Suppressor macrophage treated with lipopolysaccharide for 4 hours (primary cell): ENCODE measurements around the gene FBXW8.
A peak's percentile ranks its signal among the peaks of the same experiment; 100 is the strongest.

ENCODE experiments used
- DNase-seq: peaks from one replicate; pipeline ENCODE4 v3.0.0-alpha.2; 2020

Gene FBXW8

DNA sequence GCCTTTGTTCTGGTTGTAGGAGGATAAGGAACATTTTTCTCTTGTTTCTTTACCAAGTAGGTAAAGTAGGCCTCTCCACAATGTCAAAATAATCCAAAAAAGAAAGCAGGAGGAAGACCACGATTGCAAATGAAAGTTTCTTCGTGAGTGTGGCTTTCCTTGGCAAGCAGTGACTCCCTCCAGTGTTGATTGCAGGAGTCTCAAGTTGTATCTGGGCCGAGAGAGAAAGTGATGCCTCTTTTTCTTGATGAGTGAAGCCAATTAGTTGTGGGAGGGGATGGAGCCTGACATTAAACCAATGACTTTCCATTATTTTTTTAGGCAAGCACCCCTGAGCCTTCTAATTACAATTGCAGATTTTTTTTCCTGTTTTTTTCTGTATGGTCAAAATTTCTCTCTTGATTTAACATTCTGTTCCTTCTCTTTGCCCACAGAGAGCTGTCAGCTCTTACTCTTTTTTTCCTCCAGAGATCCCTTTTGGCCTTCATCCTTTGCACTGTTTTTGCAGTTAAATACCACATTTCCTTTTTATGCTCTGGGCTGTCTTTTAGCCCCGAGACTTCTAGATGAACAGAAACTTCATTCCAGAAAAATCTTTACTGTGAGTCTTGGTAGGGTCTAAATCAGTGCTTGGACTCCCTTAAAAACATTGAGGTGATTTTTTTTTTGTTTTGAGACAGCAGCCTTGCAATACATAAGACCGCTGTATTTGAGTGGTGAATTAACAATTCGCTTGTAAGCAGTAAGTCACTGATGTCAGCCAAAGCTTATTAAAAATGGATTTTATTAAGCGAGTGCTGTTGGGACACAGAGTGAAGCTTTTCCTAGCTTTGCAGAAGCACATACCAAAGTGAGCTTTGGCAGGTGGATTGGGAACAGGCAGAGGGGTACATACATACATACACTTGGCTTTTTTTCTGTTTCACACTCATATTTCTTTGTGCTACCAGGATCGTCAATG lies 15.8 kb downstream of the FBXW8 start:
- no peak for DNase-seq

DNA sequence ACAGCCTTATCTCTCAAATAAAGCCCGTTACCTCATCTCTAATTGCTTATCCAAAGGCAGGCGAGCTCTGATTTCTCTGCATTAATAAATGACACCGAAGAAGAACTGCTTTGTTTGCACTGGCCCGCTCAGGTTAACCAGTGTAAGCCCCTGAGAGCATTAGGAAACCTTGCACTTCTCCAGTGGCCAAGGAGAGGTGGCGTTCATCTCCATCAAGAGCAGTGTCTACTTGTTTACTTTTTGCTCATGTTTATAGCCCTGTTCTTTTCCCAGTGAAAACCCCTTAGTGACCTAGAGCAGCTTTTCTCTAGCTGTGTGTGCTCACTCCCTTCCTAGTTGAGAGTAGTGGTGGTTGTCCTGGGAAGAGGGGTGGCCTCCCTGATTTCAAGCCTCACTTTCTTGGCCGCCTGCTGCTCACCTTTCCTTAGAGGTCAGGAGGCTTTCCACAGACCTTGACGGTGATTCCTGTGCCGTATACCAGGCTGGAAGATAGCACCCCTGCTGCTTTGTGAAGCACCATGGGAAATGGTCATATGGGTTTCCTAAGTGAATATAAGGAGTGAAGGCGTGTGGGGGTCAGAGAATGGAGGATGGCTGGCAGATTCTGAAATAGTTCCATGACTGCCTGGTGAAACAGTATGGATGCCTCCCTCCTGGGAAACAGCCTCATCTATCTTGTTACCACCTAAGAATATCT lies 16.6 kb downstream of the FBXW8 start:
- no peak for DNase-seq

DNA sequence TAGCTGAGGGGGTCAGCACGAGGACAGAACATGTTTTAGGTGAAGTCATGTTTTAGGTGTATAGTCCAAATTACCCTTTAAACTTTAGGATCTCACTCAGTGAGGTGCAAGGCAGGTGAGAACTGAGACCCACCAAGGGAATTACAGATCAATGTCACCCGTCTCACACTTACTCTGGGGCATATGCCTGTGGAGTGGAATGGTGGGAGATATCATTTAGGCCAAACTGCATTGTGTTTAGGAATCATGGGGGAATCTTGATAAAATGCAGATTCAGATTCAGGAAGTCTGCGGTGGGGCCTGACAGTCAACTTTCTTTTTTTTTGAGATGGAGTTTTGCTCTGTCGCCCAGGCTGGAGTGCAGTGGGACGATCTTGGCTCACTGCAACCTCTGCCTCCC lies 17.8 kb downstream of the FBXW8 start:
- no peak for DNase-seq

DNA sequence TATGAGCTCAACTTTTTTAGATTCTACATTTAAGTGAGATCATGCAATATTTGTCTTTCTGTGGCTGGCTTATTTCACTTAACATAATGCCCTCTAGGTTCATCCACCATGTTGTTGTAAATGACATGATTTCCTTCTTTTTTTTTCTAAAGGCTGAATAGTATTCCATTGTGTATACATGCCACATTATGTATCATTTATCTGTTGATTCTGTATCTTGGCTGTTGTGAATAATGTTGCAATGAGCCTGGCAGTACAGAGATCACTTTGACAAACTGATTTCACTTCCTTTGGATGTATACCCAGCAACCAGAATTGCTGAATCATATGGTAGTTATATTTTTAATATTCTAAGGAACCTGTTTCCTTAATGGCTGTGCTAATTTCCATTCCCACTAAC lies 19.1 kb downstream of the FBXW8 start:
- DNase-seq: peak; percentile 6

DNA sequence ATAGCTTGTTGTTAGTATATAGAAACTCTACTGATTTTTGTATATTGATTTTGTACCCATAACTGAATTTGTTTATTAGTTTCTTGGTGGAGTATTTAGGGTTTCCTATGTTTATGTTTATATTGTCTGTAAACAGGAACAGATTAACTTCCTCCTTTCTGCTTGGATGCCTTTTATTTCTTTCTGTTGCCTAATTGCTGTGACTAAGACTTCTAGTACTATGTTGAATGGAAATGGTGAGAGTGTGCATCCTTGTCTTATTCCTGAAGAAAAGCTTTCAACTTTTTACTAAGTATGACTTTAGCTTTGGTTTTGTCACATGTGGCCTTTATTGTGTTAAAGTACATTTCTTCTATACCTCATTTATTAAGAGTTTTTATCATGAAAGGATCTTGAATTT lies 20.9 kb downstream of the FBXW8 start:
- DNase-seq: peak; percentile 33

DNA sequence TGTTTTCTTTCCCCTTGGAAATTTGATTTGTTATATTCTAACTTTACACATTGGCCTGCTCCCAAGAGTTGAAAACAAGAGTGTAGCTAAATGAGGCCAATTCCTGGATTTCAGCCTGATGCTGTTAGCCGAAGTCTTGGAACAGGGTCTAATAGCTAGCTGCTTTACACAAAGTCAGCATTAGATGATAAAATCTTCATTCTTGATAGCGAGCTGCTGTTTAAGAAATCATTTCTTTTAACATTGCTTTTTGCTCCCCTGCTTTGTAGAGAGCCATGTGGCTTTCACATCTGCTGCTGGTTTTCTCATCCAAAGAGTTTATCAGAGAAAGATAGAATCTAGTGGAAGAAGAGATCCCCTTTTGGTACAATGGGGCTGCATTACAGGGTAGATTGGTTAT lies 22.3 kb downstream of the FBXW8 start:
- no peak for DNase-seq

DNA sequence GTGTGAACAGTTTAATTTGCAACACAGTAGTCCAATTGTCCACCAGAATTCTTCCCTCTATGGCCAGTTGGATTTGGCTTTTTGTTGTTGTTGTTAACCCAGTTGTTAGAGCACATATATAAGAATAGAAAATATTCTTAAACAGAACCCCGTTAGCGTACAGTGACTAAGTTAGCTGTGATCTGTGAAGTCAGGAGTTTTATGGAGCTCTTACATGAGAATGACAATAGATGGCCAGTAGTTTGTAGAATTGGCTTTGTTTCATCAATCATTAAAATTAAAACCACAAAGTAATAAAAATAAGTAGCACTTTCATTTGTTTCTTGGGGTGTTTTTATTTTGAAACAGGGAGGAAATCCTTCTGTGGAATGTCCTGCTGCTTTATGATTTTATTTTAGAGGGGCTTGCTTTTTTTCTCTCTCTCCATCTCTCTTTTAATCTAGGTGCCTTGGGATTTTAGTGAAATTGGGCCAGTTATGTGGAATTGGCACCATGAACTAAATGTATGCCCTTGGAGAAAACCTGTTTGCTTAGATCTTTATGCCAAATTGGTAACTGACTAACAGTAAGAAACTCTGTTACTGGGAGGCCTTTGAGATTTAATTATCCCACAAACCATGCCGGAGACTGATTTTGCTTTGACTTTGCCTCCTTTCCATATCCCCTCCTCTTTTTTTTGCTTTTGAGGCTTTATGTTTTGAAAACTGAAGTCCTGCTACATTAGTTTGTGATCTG lies 22.9 kb downstream of the FBXW8 start:
- no peak for DNase-seq

DNA sequence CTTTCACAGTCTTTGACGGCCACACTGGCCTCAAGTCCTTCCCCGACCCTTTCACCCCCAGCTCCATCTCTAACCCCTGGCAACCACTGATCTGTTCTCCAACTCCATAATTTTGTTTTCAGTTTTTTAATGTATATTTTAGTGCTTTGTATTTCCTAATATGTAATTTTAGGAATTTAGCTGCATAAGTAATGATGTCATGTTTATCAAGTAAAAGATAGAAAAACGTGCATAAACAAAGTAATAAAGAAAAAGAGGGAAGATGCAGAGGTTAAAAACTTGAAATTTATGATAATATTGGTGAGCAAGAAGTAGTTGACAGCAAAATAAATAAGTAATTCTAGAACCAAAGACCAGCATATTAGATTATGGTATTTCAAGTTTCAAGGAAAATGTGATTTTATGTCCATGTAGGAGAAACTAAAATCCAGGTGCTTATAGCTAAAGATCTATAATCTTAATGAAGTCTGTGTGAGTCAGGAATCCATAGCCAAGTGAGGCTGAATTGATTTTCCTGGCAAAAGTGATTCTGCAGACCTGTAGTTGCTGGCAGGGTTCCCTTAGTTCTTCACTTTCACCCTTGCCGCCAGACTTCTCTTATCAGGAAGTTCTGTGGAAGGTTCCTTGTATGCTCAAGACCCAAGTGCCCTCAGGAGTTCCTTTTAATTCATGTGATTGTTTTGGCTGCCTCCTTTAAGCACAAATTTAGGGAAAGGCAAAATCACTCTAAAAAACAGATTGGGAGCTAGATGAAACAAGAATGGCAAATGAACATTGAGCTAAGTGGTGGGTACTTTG lies 24.4 kb downstream of the FBXW8 start:
- DNase-seq: peak; percentile 27

DNA sequence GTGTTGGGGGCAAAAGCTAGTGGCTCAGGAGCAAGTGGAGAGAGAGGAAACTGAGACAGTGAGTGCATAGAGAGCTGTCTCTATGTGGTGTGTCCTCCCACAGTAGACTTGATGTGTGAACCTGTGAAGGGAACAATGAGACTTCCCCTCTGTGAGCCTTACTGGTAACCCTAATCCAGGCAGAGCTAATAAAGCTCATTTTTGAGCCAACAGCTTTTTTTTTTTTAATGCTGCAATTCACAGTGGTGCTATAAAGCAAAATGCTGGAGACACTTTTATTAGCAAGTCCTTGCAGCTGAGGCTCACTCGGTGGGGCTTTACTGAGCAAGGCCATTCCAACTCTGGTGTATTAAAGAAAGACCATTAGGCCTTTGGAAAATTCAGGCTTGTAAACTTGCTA lies 26.9 kb downstream of the FBXW8 start:
- DNase-seq: no peak

DNA sequence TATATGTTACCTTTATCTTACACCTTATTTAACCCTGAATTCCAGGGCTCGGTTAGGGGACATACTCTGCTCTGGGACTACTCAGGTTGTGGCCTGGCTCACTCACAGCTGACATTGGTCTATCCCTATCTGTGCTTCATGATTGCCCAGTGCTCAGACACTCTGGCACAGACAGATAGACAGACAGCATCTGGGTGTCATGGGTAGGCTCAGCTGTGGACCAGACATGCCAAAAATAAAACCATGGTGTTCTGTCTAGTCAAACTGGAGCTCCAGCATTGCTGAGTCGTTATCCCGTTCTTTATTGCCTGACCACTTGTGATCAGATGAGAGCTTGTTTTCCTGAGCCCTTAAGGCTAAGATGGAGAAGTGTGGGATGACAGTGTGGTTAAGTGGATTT lies 29.0 kb downstream of the FBXW8 start:
- no peak for DNase-seq

DNA sequence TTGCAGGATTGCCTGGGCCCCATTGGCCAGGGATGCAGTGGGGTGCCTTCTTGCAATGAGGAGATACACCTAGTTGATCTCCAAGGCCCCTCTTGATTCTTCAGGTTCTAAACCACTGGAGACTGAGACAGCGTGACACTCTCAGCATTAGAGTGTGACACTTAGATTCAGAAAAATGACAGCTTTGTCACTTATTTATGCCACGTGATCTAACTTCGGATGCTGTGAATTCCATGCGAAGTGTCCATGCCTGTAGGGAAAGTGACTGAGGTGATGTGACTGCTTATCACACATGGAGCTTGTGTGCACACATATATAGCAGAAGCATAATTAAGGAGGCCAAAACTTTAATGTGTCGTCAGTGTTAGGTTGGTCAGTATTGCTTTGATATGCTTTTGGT lies 30.4 kb downstream of the FBXW8 start:
- DNase-seq: no peak

DNA sequence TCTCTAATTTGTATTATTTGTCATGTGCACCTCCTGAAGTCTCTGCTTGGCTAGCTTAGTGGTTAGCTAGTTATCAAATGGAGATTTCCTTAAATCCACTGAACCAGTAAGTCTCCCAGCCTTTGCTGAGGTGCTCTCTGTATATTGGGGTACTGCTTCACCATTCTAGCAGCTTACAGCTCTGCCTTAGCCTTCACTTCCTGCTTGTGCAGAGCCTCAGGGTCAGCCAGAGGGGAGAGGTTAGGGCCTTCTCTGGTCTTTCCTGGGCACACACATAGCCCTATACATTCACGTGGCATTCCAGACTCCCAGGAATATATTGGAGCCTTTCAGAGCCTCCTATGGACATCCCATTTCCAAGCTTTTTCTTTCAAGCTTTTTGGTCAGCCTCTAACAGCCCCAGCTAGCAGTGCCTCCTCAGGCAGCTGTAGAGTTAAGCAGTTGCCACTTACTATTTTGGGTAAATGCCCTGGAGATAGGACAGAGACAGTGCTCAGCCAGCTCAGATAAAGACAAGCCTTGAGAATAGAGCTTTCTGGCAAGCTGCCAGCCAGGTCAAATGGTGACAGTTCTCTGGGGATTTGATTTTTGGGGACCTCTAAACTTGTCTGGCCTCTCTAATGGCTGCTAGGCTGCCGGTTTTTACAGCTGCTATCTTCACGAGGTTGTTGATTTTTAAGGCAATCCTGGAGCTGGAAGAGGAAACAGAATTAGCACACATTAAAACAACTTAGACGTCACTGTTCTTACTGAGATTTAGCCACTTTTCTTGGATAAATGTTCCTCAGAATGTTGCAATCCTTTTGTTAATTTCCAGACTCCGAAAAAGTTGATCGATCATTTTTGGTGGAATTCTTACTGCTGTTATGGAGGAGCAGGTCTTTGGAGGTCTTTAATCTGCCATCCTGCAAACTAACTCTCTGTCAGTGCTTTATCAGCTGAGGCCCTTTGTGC lies 32.9 kb downstream of the FBXW8 start:
- no peak for DNase-seq

DNA sequence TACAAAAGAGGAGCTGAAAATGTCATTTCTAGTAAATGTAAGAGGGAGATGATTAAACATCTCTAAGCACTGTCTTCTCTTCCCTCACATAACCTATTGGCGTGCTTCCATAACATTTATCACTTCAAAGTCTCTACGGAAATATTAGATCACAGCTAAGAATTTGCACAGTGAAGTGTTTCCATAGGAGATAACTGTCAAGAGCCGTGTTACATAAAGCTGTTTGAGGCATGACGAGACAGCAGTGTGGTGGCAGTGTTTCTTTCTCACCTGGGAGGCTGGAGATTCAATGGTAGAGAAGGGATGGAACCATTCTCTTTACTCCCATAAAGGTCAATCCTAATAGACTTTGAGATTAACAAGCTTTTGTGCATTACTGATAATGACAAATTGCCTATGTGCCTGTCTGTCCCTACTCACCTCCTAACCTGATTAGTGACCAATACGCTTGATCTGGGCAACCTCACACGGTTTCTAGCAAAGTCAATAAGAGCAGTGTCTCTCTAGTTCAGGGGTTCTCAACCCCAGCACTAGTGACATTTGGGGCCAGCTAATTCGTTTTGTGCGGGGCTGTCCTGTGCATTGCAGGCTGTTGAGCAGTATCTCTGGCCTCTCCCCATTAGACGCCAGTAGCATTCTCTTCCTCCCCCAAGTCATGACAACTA lies 35.3 kb downstream of the FBXW8 start:
- DNase-seq: no peak

DNA sequence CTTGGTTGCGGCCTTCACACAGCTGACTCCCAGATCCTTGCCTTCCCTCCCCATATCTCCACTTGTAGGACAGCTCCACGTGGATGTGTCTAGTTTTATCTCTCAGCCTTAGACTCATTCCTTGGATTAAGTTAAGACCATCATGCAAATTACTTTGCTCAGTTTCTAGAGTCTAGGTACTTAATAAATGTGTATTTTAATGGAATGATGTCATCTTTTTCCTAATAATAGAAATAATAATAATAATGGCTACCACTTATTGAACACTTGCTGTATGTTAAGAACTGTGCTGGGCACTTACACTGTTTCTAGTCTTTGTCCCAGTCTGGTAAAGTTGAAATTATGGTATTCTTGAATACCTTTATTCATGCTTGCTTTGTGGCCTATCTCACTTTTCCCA lies 37.5 kb downstream of the FBXW8 start:
- DNase-seq: no peak

DNA sequence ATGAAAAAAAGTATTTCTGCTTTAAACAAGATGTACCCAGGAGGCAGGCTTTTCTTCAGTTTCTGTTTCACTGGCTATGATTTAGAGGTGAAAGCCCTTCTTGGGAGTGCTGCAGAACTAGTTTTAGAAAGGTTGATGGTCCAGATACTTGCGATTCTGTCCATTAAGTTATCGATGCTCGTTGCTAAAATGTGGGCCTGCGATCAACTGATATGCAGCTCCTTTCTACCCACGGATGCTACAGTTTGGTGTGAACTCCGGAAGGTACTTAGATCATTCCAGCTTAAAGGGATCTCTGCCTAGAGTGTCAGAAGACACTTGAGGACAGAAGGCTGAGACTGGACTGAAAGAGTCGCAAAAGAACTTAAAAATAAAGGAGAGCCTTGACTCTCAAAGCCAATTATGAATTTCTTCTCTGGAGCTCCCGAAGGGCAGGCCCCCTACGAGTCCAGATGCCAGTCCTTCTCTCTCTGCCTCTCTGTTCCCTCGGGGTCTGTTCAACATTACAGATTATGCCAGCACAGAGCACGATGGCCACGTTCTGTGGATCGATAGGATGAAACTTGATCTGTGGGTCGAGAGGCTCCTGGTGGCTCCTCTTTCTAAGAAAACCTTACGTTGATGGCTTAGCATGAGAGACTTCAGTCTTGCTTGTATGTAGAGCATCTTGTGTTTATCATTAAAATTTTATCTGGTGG lies 40.0 kb downstream of the FBXW8 start:
- no peak for DNase-seq

DNA sequence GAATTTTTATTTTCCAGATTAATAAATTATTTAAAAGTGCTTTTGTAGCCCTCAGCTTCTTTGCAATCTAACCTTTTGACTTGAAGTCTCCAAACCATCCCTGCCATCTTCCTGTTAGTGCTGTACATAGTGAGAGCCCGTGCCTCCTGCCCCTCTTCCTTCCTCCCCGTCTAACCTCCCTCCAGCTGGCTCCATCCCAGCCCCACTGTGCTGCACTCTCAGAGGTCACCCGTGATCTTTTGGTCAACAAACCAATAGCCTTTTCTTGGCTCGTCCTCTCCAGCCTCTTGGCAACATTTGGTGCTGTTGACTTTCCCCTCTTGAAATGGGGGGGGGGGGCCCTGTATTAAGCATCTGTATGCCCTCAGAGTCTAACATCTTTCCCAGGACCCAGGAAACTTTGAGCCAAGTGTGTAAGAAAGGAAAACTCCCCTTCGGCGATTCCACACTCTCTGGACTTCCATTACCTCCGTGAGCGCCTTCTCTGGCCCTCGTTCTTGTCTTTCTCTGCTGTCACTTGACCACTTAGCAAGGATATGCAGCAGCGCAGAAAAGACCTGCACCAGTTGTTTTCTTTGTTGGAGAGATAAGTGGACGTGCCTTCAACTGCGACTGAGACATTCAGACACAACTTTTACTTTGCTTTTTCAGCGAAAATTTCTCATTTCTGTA lies 44.1 kb downstream of the FBXW8 start:
- no peak for DNase-seq

DNA sequence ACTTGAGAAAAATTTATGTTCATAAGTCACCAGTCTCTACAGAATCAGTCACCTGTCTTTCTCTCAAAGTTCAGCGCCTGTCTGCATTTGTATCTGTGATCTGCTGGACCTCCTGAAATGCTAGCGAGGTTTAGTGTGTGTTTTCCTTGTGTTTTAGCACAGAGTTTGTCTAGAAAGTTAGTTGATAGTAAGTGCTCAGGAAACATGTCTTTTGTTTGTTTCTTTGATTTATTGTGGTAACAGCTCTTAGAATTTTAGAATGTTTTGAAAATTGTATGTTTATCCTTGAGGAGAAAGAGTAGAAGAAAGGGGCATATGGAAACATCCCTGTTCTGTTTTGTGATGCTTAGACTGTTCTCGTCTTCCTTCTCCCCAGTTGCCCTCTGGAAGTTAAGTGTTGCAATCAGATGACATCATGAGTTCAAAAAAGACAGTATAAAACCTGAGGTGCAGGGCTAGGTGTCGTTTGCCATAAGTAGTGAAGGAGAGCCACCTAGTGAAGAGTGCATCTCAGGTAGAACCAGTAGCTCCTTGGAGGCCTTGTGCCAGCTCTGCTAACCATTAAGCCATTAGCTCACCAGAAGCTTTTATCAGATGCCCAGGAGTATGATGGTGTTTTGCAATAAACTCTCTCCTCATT lies 44.8 kb downstream of the FBXW8 start:
- no peak for DNase-seq

DNA sequence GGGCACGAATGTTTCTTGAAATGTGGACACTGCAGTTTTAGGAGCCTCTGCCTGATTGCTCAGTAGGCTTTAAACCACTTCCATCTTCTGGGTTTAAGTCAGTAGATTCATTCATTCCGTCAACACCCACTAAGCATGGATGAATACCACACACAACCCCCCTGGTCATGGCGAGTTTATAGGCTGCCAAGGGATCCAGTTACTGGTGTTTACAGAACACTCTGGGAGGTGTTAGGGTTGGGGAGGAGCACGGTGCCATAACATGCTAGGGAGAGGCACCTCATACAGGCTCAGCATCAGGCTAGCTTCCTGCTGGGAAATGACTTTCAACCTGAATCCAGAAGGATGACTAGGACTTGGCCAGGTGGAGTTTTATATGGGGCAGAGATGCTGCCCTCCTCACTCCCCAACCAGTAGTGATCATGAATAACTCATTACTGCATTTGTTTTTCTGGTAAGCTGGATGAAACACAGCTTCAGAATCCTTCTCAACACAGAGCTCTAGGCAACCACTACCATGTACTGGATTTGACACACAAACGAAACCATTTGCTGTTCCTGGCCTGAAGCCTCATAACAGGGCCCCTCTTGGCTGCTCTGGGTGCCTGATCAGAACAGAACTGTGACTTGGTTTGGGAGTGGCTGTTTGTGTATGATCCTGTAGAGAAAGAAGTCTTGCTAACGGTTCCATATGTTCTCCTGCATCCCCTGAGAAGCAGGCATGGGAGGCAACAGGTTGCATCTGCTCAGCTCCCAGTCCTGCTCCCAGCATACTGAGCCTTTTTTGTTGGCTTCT lies 47.9 kb downstream of the FBXW8 start:
- DNase-seq: no peak

DNA sequence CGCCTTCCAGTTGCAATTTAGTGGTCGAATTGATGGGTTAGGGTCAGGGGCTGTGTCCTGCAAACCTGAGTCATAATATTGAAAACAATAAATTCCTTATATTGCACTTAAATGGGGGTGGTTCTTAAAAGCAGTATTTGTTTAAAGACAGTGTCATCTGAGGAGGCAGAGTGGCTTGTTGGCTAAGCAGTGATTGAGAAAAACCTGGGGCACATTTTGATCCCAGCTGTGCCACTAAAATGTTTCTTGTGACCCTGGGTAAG lies 48.4 kb downstream of the FBXW8 start:
- no peak for DNase-seq
